GM18499 (cell line): ENCODE results near the gene GPR153.
"Not testable (repeated sequence)": the region's sequence is repeated elsewhere in the genome, so short reads cannot be mapped to it uniquely, and the experiment has no call there.

Source experiments
- ATAC-seq: cut with Tn5 transposase; IDR thresholded peaks from one replicate; pipeline ENCODE4 v1.9.1; 2021; ENCODE audit warnings: moderate number of reproducible peaks; ENCODE audit not compliant: insufficient read depth, unreplicated experiment

Gene GPR153

GRCh38 chr1:6239213-6239752 is 21.6 kb downstream of the GPR153 start:
- no peak for ATAC-seq

- ATAC-seq: no peak
Measured at GRCh38 chr1:6237093-6237492, 23.8 kb downstream of the GPR153 start.

- no peak for ATAC-seq
Measured at GRCh38 chr1:6235296-6235677, 25.6 kb downstream of the GPR153 start.

DNA sequence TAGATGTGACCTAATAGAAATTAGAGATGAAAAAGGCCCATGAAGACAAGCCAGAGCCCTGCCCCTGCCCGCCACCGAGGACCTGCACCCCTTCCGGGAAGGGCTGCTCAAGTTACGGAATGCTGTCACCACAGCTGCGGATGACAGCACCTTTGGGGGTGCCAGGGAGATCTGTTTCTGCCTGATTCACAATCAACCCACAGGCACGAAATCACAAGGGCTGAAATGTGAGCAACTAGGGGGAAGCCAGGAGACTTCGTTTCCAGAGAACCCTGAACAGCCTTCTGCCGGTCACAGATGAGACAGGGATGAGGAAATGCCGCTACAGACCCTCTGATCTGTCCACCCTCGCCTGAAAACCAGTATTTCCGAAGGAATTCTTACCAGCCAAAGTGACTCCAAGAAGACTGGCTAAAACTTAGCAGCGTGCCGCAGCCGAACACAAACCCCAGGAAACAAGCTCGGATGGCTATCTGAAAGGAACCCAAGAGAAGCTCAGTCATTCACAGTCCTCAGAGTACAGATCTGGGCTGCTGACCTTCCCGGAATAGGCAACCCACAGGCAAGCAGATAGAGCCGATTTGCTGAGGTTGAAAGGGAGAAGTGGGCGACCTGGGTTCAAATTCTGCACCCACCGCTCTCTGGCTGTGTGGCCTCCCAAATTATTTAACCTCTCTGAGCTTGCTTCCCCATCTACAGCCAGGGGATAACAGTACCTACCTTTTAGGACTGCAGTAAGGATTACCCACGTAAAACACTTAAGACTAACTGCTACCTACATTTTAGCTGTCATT is 26.2 kb downstream of the GPR153 start:
- no peak for ATAC-seq

GRCh38 chr1:6233376-6233775 is 27.5 kb downstream of the GPR153 start:
- no peak for ATAC-seq

DNA sequence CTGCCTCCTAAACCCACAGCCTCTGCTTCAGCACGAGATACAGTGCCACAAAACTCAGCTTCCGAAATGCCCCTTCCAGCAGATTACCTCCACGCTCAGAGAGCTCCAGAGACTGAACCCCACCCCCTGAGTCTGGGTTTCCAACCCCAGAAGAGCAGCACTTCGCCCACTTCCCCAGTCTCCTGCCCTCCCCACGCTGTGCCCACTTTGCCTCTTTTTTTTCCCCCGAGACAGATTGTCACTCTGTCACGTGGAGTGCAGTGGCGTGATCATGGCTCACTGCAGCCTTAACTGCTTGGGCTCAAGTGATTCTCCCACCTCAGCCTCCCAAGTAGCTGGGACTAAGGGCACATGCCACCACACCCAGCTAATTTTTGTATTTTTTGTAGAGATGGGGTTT is 35.2 kb downstream of the GPR153 start:
- no peak for ATAC-seq

DNA sequence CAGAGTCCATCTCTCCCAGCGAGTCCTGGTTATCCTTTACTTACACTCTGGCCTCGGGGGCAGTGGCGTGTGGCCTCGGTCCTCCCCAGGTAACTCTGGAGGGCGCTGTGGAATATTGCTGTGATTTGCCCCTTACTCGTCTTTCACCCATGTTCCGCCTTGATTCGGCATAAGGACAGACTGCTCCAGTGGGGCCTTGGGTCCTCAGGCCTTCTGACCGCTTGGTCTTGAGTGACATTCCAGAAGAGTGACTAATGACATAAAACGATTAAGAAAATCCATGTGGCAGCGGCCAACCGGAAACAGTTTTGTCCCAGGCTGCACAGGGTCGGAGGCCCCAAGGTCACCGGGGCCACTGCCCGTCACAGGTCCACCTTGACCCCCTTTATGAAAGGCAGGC is 36.2 kb downstream of the GPR153 start:
- no peak for ATAC-seq

- ATAC-seq: no peak
Measured at GRCh38 chr1:6223617-6224016, 37.3 kb downstream of the GPR153 start.

- ATAC-seq: no peak
Measured at GRCh38 chr1:6222636-6223035, 38.3 kb downstream of the GPR153 start.

DNA sequence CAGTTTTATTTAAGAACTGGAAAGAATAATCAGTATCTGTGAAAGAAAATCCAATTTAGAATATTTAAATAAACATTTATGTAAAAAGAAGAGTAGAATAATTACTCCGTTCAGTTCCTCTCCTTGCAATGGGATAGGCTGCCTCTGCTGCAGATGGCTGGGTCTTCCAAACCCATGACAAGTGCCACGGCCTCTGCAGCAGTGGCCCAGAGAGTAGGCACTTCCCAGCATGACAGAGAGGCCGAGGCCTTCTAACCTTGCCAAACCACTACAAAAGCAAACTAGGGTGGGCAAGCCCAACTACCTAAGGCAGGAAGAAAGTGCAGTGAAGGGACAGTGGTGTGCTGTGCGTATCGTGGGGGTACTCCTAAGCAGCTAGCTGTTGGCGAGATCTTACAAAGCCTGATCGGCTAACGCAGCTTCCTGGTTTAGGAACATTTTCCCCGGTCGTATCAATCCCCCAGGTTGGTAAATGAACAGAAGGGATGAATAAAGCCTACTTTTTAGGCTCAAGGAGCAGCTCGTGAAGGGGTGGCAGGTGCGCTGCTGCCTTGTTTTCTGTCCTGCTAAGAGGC is 39.6 kb downstream of the GPR153 start:
- ATAC-seq: no peak

DNA sequence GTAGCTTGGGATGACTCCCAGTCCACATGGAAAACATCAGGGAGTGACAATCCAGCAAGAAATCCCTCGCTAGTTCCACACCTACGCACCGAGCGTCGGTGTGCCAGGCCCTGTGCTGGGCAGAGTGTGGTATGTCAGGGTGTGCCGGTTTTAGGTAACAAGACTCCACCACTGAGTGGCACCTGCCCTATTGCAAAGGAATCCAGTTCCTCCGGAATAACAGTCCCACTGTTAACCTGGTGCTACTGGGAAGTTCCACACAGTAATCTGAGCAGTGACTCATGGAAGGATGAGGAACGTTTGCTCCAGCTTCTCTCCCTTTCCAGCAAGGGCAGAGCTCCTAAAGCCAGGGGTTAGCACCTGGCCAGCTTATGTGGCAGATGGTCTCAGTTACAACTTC is 40.7 kb downstream of the GPR153 start:
- ATAC-seq: no peak

GRCh38 chr1:6219641-6220040 is 41.3 kb downstream of the GPR153 start:
- ATAC-seq: not testable (repeated sequence)

- no peak for ATAC-seq
Measured at GRCh38 chr1:6218375-6219164, 42.3 kb downstream of the GPR153 start.

- no peak for ATAC-seq
Measured at GRCh38 chr1:6212193-6212959, 48.5 kb downstream of the GPR153 start.

- ATAC-seq: no peak
Measured at GRCh38 chr1:6211731-6212130, 49.2 kb downstream of the GPR153 start.

DNA sequence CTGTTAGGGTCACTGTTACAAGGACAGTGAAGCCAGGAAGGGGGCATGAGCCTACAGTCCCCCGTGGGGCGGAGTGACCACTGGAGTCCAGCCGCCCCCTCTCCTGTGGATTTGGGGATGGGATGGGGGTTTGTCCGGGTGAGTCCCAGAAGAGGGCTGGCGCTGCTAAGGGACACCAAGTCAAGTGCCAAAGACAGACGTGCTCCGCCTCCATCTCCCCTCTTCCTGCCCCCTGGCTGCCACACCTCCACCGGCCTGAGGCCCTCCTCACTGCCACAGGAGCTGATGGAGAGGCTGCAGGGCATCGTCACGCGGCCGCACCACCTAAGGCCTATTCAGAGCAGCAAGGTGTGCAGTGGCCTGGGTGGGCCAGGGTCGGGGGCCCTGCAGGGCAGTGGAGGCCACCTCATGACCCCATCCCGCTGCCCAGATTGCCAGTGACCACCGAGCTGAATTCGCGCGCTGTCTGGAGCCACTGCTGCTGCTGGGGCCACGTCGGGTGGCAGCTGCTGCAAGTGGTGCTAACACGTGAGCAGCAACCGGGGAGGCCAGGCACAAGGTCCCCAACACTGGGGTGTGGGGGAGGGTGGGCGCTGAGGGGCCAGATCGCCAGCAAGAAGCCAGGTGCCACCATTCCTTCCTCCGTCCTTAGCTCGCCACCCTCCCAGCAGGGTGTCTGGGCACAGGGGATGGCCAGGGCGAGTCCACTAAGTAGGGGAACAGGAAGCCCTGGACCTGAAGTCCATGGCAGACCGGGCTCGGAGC is 50.1 kb downstream of the GPR153 start:
- ATAC-seq: no peak

DNA sequence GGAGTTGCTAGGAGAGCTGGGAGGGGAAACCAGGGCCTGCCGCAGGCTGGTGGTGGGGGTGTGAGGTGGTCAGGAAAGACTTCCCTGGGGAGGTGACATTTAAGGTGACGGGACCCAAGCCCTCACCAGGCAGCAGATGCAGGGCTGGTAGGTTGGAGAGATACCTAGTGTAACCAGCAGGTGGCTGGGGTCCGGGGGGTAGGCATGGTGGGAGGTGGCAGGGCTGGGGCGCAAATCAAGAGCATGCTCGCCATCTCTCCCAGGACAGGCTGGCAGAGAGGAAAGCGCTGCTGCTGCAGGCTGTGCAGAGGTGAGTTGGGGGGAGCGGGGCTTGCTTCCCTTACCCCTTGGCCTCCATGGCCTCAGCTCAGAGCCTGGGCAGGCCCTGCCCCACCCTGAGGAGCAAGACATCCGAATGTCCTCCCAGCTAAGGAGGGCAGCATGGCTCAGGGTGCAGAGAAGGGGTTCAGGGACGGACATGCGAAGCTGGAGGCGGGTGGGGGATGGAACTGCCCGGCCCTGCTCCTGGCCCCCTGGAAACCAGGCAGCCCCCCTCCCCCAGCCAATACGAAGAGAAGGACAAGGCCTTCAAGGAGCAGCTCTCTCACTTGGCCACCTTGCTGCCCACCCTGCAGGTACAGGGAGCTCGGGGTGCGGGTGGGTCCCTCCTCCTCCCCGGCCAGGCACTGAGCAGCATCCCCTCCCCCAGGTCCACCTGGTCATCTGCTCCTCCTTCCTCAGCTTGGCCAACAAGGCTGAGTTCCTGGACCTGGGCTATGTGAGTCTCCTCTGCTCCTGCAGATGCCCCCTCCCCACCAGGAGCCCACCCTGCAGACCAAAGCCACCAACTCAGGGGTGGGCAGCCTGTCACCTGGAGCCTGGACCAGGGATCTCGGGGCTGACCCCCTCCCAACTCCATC is 51.0 kb downstream of the GPR153 start:
- ATAC-seq: no peak
